Neural progenitor cell (in vitro differentiated cells): ENCODE data around the gene TMEM51. TPM values are rescaled to one million over a fixed set of nuclear protein-coding genes. Genes with fewer than 3 reads are reported as not detected.

Experiments
- DNase-seq: peaks from one replicate; pipeline ENCODE4 v3.0.0-alpha.2; 2016; ENCODE audit warnings: low spot score
- H2AFZ ChIP-seq: fragments of 200-600 bp; sonication (generic); replicated peaks from 2 replicates; pipeline ENCODE4 v1.6.1; 2016; ENCODE audit warnings: antibody characterized with exemption
- H3F3A ChIP-seq: fragments of 200-600 bp; sonication (generic); 2 replicates; pipeline ENCODE4 v1.6.1; 2016; ENCODE audit warnings: antibody characterized with exemption, low read depth
- H3K27ac ChIP-seq: fragments of 200-600 bp; sonication (generic); 2 replicates; pipeline ENCODE4 v1.5.1; 2016; ENCODE audit warnings: mild to moderate bottlenecking
- H3K27me3 ChIP-seq: fragments of 200-600 bp; sonication (generic); 2 replicates; pipeline ENCODE4 v1.6.1; 2016; ENCODE audit warnings: mild to moderate bottlenecking, moderate library complexity
- H3K36me3 ChIP-seq: fragments of 200-600 bp; sonication (generic); 2 replicates; pipeline ENCODE4 v1.5.1; 2016
- H3K4me1 ChIP-seq: fragments of 200-600 bp; sonication (generic); 2 replicates; pipeline ENCODE4 v1.6.1; 2016; ENCODE audit warnings: mixed run types
- H3K4me2 ChIP-seq: fragments of 200-600 bp; sonication (generic); 2 replicates; pipeline ENCODE4 v1.6.1; 2016
- H3K4me3 ChIP-seq: fragments of 200-600 bp; sonication (generic); 2 replicates; pipeline ENCODE4 v1.5.1; 2016
- H3K79me2 ChIP-seq: fragments of 200-600 bp; sonication (generic); 2 replicates; pipeline ENCODE4 v1.6.1; 2016; ENCODE audit warnings: low read depth
- H3K9ac ChIP-seq: fragments of 200-600 bp; sonication (generic); 2 replicates; pipeline ENCODE4 v1.6.1; 2016
- H3K9me3 ChIP-seq: fragments of 200-600 bp; sonication (generic); 2 replicates; pipeline ENCODE4 v1.5.1; 2016; ENCODE audit warnings: low read depth
- H4K20me1 ChIP-seq: fragments of 200-600 bp; sonication (generic); 2 replicates; pipeline ENCODE4 v1.6.1; 2016; ENCODE audit warnings: low read depth
- H3K27ac Mint-ChIP-seq: 3 replicates; pipeline ENCODE4 v1.8.0; 2021; ENCODE audit warnings: mixed read lengths
- H3K27me3 Mint-ChIP-seq: 2 replicates; pipeline ENCODE4 v1.8.0; 2022; ENCODE audit warnings: low read depth, mild to moderate bottlenecking, inconsistent platforms, moderate library complexity, mixed read lengths; ENCODE audit not compliant: insufficient read depth
- H3K36me3 Mint-ChIP-seq: 3 replicates; pipeline ENCODE4 v1.8.0; 2021; ENCODE audit warnings: mixed read lengths
- H3K4me1 Mint-ChIP-seq: 3 replicates; pipeline ENCODE4 v1.8.0; 2021; ENCODE audit warnings: mixed read lengths
- H3K4me3 Mint-ChIP-seq: 3 replicates; pipeline ENCODE4 v1.8.0; 2021; ENCODE audit warnings: mild to moderate bottlenecking, moderate library complexity, mixed read lengths
- H3K9me3 Mint-ChIP-seq: 3 replicates; pipeline ENCODE4 v1.8.0; 2020; ENCODE audit warnings: mixed read lengths
- EZH2 ChIP-seq: fragments of 200-600 bp; sonication (generic); IDR thresholded peaks from 2 replicates; pipeline ENCODE4 v1.6.1; 2017; ENCODE audit warnings: antibody characterized with exemption, mild to moderate bottlenecking, moderate library complexity
- EZH2phosphoT487 ChIP-seq: fragments of 200-600 bp; sonication (generic); IDR thresholded peaks from 2 replicates; pipeline ENCODE4 v1.6.1; 2017; ENCODE audit warnings: antibody characterized with exemption
- total RNA-seq: library from RNA; depleted of rRNA; stranded (reverse); fragments of >200 nt; gene quantifications from 2 replicates; pipeline ENCODE4 v1.2.3, GENCODE V29; 2015; ENCODE audit warnings: low replicate concordance
- TF ChIP-seq, protein P1 (sequence below): fragments of 200-600 bp; sonication (generic); IDR thresholded peaks from 2 replicates; pipeline ENCODE4 v1.5.1; 2017; ENCODE audit warnings: antibody characterized with exemption, mild to moderate bottlenecking

The TMEM51 gene
- total RNA-seq, 1 donor from 2014 or later, result 5.2 TPM

DNA sequence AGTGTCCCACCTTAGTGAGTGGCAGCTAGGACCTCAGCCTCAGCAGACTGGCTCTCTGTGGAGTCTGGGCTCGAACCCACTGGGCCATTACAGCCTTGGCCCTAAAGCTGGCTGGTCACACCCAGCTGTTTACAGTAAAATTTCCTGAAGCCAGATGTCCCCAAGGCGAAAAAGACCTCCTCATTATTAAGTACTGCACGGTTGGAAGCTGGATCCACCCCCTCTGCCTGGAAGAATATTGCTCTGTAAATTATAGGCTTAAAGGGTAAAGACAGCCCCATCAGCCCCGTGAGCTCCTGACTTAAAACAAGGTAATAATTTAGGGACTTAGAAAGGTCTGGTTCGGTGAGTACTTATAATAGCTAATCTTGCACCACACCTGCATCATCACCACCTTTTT, 30.3 kb upstream of the TMEM51 start:
- DNase-seq, result no peak
- Mint-ChIP-seq H3K4me3 (no peak overlapping the region), H3K27me3 (peaks cover 7% of the 10 kb centered on the region), H3K9me3 (no peaks in the 10 kb centered on the region), H3K27ac (no peak overlapping the region), H3K36me3 (no peaks in the 10 kb centered on the region), H3K4me1 (peaks cover 5% of the 10 kb centered on the region)
- no peaks in the 10 kb centered on the region for H3K79me2 ChIP-seq
- TF ChIP-seq EZH2, result no peak
- no peak for TF ChIP-seq EZH2phosphoT487
- TF ChIP-seq, protein P1, sequence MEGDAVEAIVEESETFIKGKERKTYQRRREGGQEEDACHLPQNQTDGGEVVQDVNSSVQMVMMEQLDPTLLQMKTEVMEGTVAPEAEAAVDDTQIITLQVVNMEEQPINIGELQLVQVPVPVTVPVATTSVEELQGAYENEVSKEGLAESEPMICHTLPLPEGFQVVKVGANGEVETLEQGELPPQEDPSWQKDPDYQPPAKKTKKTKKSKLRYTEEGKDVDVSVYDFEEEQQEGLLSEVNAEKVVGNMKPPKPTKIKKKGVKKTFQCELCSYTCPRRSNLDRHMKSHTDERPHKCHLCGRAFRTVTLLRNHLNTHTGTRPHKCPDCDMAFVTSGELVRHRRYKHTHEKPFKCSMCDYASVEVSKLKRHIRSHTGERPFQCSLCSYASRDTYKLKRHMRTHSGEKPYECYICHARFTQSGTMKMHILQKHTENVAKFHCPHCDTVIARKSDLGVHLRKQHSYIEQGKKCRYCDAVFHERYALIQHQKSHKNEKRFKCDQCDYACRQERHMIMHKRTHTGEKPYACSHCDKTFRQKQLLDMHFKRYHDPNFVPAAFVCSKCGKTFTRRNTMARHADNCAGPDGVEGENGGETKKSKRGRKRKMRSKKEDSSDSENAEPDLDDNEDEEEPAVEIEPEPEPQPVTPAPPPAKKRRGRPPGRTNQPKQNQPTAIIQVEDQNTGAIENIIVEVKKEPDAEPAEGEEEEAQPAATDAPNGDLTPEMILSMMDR, result no peak
- no peaks in the 10 kb centered on the region for H3K9me3 ChIP-seq
- H3K9ac ChIP-seq, result no peak overlapping the region
- no peaks in the 10 kb centered on the region for H3K27me3 ChIP-seq
- H2AFZ ChIP-seq, result no peak overlapping the region
- no peak overlapping the region for H3K4me2 ChIP-seq
- H3K4me1 ChIP-seq, result peaks cover 5% of the 10 kb centered on the region
- H3F3A ChIP-seq, result no peaks in the 10 kb centered on the region
- no peak overlapping the region for H3K27ac ChIP-seq
- H4K20me1 ChIP-seq, result no peaks in the 10 kb centered on the region
- no peak overlapping the region for H3K4me3 ChIP-seq
- no peaks in the 10 kb centered on the region for H3K36me3 ChIP-seq

DNA sequence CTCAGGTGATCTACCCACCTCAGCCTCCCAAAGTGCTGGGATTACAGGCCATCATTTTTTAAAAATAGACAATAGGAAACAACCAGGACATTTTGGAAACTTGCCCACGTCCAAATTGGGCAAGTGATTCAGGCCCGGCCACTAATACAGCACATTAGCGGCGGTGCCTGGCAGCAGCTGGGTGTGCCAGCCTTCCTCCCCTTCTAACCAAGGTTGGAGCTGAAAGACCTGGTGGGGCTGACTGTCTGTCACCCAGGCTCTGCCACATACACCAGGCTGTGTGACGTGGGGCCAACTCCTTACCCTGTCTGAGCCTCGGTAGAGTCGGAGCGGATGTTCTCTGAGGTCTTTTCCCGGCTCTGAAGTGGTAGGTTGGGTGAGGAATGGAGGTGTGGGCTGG, 29.6 kb upstream of the TMEM51 start:
- Histone ChIP-seq H3K79me2 (no peaks in the 10 kb centered on the region), H3K36me3 (no peaks in the 10 kb centered on the region), H3K4me3 (no peak overlapping the region), H3K4me2 (no peak overlapping the region), H3K9ac (no peak overlapping the region), H3F3A (no peaks in the 10 kb centered on the region), H3K4me1 (peaks cover 5% of the 10 kb centered on the region), H3K27ac (no peak overlapping the region), H3K9me3 (no peaks in the 10 kb centered on the region), H3K27me3 (no peaks in the 10 kb centered on the region), H2AFZ (no peak overlapping the region), H4K20me1 (no peaks in the 10 kb centered on the region)
- TF ChIP-seq, protein P1, result no peak
- no peak for TF ChIP-seq EZH2phosphoT487
- no peak for TF ChIP-seq EZH2
- H3K36me3 Mint-ChIP-seq, result no peaks in the 10 kb centered on the region
- DNase-seq, result no peak
- H3K4me1 Mint-ChIP-seq, result peaks cover 7% of the 10 kb centered on the region
- peaks cover 2% of the 10 kb centered on the region for H3K9me3 Mint-ChIP-seq
- no peak overlapping the region for H3K27ac Mint-ChIP-seq
- no peak overlapping the region for H3K4me3 Mint-ChIP-seq
- peaks cover 6% of the 10 kb centered on the region for H3K27me3 Mint-ChIP-seq

- peaks cover 7% of the 10 kb centered on the region for H3K4me1 Mint-ChIP-seq
- peaks cover 5% of the 10 kb centered on the region for H3K27me3 Mint-ChIP-seq
- H3K4me3 ChIP-seq, result no peak overlapping the region
- H3F3A ChIP-seq, result no peaks in the 10 kb centered on the region
- no peak overlapping the region for H3K4me3 Mint-ChIP-seq
- no peaks in the 10 kb centered on the region for H4K20me1 ChIP-seq
- H3K27ac Mint-ChIP-seq, result no peak overlapping the region
- no peak for TF ChIP-seq EZH2phosphoT487
- TF ChIP-seq, protein P1, result no peak
- TF ChIP-seq EZH2, result no peak
- no peak overlapping the region for H2AFZ ChIP-seq
- H3K36me3 ChIP-seq, result no peaks in the 10 kb centered on the region
- peaks cover 6% of the 10 kb centered on the region for H3K9me3 Mint-ChIP-seq
- no peaks in the 10 kb centered on the region for H3K36me3 Mint-ChIP-seq
- H3K4me1 ChIP-seq, result peaks cover 5% of the 10 kb centered on the region
- no peak overlapping the region for H3K9ac ChIP-seq
- H3K9me3 ChIP-seq, result no peaks in the 10 kb centered on the region
- H3K4me2 ChIP-seq, result no peak overlapping the region
- no peaks in the 10 kb centered on the region for H3K27me3 ChIP-seq
- no peak for DNase-seq
- H3K27ac ChIP-seq, result no peak overlapping the region
- no peaks in the 10 kb centered on the region for H3K79me2 ChIP-seq
Measured at GRCh38 chr1:15124362-15125100, 29.0 kb upstream of the TMEM51 start.
